HG03064 (cell line): ENCODE results near the gene CLPTM1L.

Source experiments
- ATAC-seq: cut with Tn5 transposase; IDR thresholded peaks from one replicate; pipeline ENCODE4 v1.9.1; 2021; ENCODE audit warnings: low read depth; ENCODE audit not compliant: unreplicated experiment

Gene CLPTM1L

GRCh38 chr5:1344975-1345838 is at the start of gene CLPTM1L:
CLPTM1L (minus strand) TSS chr5:1345099; CDS start chr5:1344841, 258 bp downstream.
- ATAC-seq = peak; percentile 60

GRCh38 chr5:1393571-1394501 is 48.9 kb upstream of the CLPTM1L start:
- no peak for ATAC-seq

GRCh38 chr5:1392801-1393565 is 48.1 kb upstream of the CLPTM1L start:
- no peak for ATAC-seq

- ATAC-seq = no peak
Observed at GRCh38 chr5:1392261-1392660, 47.4 kb upstream of the CLPTM1L start.

- ATAC-seq = no peak
Observed at GRCh38 chr5:1391691-1392090, 46.8 kb upstream of the CLPTM1L start.

GRCh38 chr5:1390861-1391600 is 46.1 kb upstream of the CLPTM1L start:
- ATAC-seq = no peak

GRCh38 chr5:1390333-1390732 is 45.4 kb upstream of the CLPTM1L start:
- ATAC-seq = no peak

GRCh38 chr5:1388383-1388967 is 43.6 kb upstream of the CLPTM1L start:
- no peak for ATAC-seq

GRCh38 chr5:1387876-1388275 is 43.0 kb upstream of the CLPTM1L start:
- no peak for ATAC-seq

- ATAC-seq = no peak
Observed at GRCh38 chr5:1387059-1387755, 42.3 kb upstream of the CLPTM1L start.

GRCh38 chr5:1386274-1386717 is 41.4 kb upstream of the CLPTM1L start:
- ATAC-seq = peak; percentile 34

- peak; percentile 83 for ATAC-seq
Observed at GRCh38 chr5:1385395-1386273, 40.7 kb upstream of the CLPTM1L start.

- ATAC-seq = no peak
Observed at GRCh38 chr5:1384521-1384920, 39.6 kb upstream of the CLPTM1L start.

GRCh38 chr5:1383886-1384401 is 39.0 kb upstream of the CLPTM1L start:
- ATAC-seq = no peak

GRCh38 chr5:1383344-1383743 is 38.4 kb upstream of the CLPTM1L start:
- ATAC-seq = no peak

- ATAC-seq = no peak
Observed at GRCh38 chr5:1382248-1382700, 37.4 kb upstream of the CLPTM1L start.

- no peak for ATAC-seq
Observed at GRCh38 chr5:1381370-1382247, 36.7 kb upstream of the CLPTM1L start.
